Heart left ventricle (tissue), 13 donors: Measurements from ENCODE around the gene ARHGEF17.

Source experiments
- CTCF ChIP-seq, 12 donors: fragments of 200-600 bp; sonication (generic) in 4 of 12; IDR thresholded peaks; one replicate each; pipeline versions ENCODE4 v1.5.0 to v1.8.0; 2018 to 2022; ENCODE audit warnings: antibody characterized with exemption in 12 of 12, mild to moderate bottlenecking in 5 of 12
- POLR2A ChIP-seq, 2 donors: fragments of 450-650 bp; IDR thresholded peaks; one replicate each; pipeline ENCODE4 v1.6.1; 2017; ENCODE audit warnings: antibody characterized with exemption in 2 of 2, mild to moderate bottlenecking in 2 of 2, moderate library complexity in 2 of 2
- donor health status: ischemic (EF 13 %, LVEDD 7.1; RV severe dilation, severe dysfunction).
- donor health status: DM: no; HTN: yes; CAD: no.
- donor health status: DM: no; HTN: no; CAD: no.
- donor health status: ischemic (EF 25% LVEDD 6.9; RV normal size, moderate dysfunction).
- donor health status: ischemic (EF 25% LVEDD 5.7; RV mildly dilated, moderate dysfunction).
- donor health status: ischemic (EF 35%, LVEDD 5.7; RV mildly dilated, moderate dysfunction).
- donor health status: nonischemic (EF 11% LVEDD 7.7; RV severe dilation, severe dysfunction).
- donor health status: DM: yes; HTN: yes; CAD: no.
- donor health status: PGD.
- donor health status: ischemic (EF 29% LVEDD 5.4; RV normal size, mild dysfunction).
- donor health status: nonischemic (EF 23%, LVEDD 6.1; RV moderate dilation, normal function).

DNA sequence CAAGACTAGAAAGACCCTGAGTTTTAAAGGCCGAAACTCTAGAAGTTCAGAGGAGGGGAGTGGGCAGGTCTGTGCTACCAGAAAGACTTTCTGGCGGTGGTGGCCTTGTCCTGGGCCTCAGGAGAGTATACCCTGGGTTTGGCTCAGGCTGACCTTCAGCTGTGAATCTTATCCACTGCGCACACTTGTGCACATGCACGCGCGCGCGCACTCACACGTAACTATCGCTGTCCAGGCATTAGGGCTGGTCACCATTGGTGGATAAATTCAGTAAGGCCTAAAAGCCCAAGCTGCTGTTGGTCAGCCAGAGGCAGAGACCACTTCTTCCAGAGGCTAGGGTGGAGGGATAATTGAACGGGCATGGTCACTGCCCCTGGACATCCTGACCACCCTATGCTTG, 25.1 kb downstream of the ARHGEF17 start:
- TF ChIP-seq CTCF (IDR thresholded peaks at IDR 0.05) (no peak), POLR2A (IDR thresholded peaks at IDR 0.05) (no peak)
